Dendritic cell treated with granulocyte-macrophage colony-stimulating factor and Interleukin-4, amounts not matched to agents 40 ng/mL and 50 ng/mL, for 4 days (primary cell): Measurements from ENCODE around the gene WNT8A.

Experiments used
- H3K27ac Mint-ChIP-seq: one replicate; pipeline ENCODE4 v1.8.0; 2022; ENCODE audit warnings: mild to moderate bottlenecking, mixed read lengths
- H3K27me3 Mint-ChIP-seq: one replicate; pipeline ENCODE4 v1.8.0; 2022; ENCODE audit warnings: mild to moderate bottlenecking, mixed read lengths
- H3K36me3 Mint-ChIP-seq: one replicate; pipeline ENCODE4 v1.8.0; 2022; ENCODE audit warnings: low read depth, mixed read lengths
- H3K4me1 Mint-ChIP-seq: one replicate; pipeline ENCODE4 v1.8.0; 2022; ENCODE audit warnings: low read depth, mixed read lengths
- H3K4me3 Mint-ChIP-seq: one replicate; pipeline ENCODE4 v1.8.0; 2022; ENCODE audit warnings: mild to moderate bottlenecking, moderate library complexity, mixed read lengths
- H3K9me3 Mint-ChIP-seq: one replicate; pipeline ENCODE4 v1.8.0; 2022; ENCODE audit warnings: mixed read lengths
- intact Hi-C: fragments of 100-400 bp; cut with micrococcal nuclease; formaldehyde crosslinking; loops from one replicate; pipeline ENCODE4 v1.15.0; 2022

Gene WNT8A

DNA sequence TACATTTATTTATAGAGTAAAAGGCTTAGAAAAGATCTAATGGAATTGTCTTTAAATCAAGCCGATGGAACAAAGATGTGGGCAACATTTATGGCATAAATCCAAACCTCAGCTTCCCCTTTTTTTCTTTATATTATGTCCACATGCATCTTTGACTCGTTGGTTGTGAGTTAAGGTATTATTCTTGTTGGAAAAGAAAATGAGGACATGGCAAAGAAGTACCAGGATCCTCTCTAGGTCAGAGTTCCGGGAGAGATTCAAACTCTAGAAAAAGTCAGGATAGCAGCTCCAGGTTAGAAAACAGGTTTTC, 55.9 kb downstream of the WNT8A start:
- Mint-ChIP-seq H3K27me3 (peaks cover 55% of the 10 kb centered on the region), H3K4me1 (peaks cover 15% of the 10 kb centered on the region), H3K9me3 (no peaks in the 10 kb centered on the region), H3K4me3 (no peak overlapping the region), H3K36me3 (no peaks in the 10 kb centered on the region), H3K27ac (no peak overlapping the region)
- intact Hi-C loops: loop anchor here (2.0 kb wide), 1 partner anchor 105 kb away; no protein-coding TSS in a partner anchor

DNA sequence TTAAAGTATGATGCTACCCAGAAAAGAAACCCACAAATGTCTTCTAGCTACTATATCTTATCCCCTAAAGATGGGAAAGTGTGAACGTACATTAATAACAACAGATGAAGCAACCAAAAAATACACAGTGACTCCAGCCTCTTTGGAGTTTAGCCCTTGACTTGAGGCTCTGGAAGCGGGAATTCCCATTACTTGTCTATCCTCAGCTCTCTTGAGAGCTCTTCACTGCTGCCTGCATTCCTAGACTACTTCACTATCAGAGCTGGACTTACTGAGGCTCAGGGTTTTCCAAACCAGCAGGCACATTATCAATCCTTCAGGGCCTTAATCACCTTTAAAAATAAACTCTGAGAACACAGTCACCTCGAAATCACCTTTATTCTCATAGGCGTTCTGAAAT, 56.4 kb downstream of the WNT8A start:
- no peaks in the 10 kb centered on the region for H3K36me3 Mint-ChIP-seq
- H3K4me3 Mint-ChIP-seq: no peak overlapping the region
- H3K4me1 Mint-ChIP-seq: peaks cover 15% of the 10 kb centered on the region
- H3K27me3 Mint-ChIP-seq: peaks cover 55% of the 10 kb centered on the region
- H3K9me3 Mint-ChIP-seq: no peaks in the 10 kb centered on the region
- no peak overlapping the region for H3K27ac Mint-ChIP-seq
- intact Hi-C loops: no loop called here
